HG03159 (cell line): ENCODE data around the gene PREX1.
"Not testable (repeated sequence)": the region's sequence is repeated elsewhere in the genome, so short reads cannot be mapped to it uniquely, and the experiment has no call there.

Experiments
- ATAC-seq: cut with Tn5 transposase; IDR thresholded peaks from one replicate; pipeline ENCODE4 v1.9.1; 2021; ENCODE audit warnings: mild to moderate bottlenecking, moderate library complexity; ENCODE audit not compliant: unreplicated experiment

Gene PREX1

DNA sequence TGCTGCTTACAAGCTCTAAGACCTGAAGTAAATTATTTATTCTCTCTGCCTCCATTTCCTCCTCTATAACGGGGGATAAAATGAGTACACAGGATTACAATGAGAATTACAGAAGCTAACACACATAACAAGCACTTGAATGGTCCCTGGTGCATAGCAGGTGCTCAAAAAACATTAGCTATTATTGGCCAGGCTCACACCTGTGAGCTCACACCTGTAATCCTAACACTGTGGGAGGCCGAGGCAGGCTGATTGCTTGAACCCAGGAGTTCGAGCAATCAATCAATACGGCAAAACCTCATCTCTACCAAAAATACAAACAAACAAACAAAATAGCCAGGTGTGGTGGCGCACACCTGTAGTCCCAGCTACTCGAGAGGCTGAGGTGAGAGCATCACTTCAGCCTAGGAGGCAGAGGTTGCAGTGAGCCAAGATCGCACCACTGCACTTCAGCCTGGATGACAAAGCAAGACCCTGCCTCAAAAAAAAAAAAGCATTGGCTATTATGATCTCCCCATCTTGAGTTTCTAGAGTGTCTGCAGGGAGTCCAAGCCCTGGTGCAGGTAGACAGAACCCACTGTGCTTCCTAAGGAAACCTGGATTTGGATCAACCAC, 68.1 kb downstream of the PREX1 start:
- no peak for ATAC-seq

DNA sequence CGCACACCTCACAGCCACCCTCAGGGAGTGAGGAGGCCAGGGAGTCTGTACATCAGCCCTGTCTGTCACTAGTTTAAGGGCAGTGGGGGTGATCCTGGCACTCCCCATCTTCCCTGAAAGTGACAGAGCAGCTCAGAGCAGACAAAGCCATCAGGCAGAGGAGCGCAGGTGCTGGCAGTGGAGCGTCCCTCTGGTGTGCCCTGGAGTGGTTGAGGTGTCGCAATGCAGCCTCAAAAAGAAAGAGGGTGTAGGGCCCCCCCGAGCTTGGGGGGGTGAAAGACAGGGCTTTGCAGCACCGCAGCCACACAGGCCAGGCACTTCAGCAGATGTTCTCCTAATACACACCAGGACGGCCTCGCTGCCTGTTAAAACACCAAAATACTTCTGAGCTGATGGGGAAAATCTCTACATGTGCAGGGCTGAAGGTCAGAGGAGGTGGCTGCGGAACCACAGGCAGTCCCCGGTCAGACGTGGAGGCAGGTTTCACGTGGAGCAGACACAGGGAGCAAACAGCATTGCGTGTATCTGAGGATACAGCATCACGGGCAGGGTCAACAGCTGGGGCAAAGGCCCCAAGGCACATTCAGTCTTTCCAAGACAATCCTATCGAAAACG, 69.5 kb downstream of the PREX1 start:
- ATAC-seq: no peak

DNA sequence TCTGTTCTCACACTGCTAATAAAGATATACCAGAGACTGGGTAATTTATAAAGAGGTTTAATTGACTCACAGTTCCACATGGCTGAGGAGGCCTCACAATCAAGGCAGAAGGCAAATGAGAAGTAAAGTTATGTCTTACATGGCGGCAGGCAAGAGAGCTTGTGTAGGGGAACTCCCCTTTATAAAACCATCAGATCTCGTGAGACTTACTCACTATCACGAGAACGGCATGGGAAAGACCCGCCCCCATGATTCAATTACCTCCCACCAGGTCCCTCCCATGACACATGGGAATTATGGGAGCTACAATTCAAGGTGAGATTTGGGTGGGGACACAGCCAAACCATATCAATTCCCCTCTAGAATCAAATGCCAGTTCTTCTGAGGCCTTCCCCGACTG, 71.0 kb downstream of the PREX1 start:
- not testable (repeated sequence) for ATAC-seq

DNA sequence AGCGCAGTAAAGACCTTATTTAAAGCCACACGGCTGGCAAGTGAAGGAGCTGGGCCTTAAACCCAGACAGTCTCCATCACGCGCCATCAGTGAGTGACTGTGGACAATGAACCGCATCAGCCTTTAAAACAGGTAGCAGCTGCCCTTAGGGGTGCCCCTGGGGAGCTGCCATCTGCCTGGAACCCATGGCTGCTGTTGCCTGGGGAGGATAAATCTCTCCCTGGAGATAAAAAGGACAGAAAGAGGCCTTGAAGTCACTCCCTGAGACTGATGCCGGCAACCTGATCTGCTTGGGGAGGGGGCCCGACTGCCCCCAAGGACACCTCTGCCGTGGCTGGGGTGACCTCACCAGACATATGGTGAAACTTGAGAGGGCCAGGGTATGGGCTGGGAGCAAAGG, 73.5 kb downstream of the PREX1 start:
- ATAC-seq: no peak

DNA sequence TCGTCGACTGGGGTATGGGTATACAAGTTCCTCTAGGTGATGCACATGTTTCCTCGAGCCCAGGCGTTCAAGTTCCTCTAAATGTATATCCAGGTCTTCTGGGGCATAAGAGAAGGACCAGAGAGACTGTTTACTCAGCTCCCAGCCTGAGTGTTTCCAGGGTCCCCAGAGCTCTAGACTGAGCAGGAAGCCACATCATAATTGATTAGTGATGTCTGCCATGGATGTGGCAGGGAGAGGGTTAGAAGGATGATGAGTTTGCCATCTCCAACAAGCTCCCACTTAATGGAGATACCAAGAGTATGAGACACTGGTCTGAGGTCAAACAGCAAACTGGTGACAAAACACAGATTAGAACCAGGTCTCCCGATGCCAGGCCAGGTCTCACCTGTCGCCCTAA, 74.8 kb downstream of the PREX1 start:
- ATAC-seq: no peak

DNA sequence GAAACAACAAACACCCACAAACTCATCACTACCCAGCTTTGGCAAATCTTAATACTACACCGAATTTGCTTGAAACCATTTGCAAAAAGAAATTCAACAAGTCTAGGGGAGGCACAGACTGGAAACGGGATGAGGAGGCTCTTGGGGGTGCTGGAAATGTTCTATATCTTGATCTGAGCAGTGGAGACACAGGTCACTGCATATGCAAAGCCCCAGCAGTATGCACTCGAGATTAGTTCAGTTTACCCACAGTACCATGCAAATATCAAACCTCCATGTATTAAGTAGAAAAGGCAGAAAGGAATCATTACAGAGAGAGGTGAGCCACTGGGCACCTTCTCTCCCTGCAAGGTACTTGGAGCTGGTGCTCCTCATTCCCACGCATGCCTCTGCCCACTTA, 75.9 kb downstream of the PREX1 start:
- ATAC-seq: no peak

DNA sequence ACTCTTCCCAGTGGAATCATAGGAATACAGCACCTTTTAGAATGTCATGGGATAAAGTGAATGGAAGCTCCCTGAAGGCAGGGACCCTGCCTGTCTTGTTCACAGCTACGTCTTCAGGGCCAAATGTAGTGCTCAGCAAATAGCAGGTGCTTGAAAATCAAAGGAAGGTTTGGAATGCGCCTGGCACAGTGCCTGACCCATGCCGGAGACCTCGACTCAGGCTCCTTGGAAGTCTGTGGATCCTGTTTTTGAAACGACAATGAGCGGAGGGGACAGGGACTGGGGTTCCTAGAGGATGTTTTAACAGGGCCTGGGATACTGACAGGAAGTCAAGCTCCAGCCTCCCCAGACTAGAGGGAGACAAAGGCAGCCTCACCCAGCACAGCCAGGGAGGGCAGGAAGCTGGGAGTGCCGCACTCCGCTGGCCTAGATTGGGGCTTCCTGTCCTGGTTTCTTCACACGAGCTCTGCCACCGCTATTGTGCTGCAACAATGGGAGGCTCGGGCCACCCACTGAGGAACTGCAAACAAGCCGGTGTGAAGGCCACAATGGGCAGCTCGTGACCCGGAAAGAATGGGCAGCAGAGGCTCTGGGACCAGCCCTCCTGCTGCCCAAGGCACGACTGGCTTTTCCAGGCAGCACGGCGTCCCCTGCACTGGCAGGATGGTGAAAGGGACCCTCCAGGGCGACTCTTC, 76.7 kb downstream of the PREX1 start:
- no peak for ATAC-seq

DNA sequence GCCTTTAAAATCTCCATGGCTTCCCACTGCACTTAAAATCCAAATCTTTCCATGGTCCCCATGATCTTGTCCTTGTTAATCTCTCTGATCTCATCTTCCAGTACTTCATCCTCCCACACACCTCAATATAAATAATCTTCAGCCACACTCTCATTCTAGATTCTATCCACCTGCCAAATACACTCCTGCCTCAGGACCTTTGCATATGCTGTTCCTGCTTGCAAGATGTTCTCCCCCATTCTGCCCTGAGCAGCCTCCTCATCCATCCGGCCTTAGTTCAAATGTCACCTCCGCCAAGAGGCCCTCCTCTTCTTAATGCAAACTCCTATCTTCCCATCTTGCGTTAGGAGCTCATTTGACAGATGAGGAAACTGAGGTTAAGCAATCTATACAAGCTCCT, 77.4 kb downstream of the PREX1 start:
- ATAC-seq: no peak

DNA sequence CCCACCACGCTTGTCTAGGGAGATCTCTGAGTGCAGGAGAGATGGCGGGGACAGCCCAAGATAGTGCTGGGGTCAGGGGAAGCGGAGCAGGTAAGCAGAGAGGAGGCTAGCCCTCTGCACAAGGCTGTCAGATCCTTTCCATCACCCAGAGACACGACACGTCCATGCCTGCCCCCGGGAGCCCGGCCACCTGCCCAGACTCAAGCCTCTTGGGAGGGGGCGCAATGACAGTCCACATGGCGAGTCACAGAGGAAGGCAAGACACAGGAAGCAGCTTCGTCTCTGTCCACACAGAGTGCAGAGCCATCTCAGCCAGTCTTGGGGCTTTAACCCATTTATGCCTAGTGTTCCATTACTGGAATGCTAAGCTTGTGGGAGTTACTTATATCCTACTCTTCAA, 78.4 kb downstream of the PREX1 start:
- no peak for ATAC-seq

DNA sequence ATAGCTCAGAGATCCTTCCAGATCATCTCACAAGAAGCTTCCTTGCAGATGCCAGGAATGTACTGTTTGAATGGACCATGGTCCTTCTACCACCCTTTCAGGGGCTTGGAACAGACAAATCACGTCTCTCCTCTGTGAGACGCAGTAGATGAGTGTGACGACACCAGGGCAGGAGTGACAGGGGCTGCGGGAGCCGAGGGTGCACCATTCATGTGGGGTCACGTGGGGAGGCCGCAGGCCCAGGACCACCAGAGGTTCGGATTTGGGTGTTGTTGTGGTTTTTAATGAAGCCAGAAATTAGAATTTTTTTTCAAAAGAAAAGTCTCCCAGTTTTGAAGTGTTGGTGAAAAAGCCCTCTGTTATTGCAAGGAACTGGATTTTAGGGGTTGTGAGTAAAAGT, 79.2 kb downstream of the PREX1 start:
- ATAC-seq: no peak

DNA sequence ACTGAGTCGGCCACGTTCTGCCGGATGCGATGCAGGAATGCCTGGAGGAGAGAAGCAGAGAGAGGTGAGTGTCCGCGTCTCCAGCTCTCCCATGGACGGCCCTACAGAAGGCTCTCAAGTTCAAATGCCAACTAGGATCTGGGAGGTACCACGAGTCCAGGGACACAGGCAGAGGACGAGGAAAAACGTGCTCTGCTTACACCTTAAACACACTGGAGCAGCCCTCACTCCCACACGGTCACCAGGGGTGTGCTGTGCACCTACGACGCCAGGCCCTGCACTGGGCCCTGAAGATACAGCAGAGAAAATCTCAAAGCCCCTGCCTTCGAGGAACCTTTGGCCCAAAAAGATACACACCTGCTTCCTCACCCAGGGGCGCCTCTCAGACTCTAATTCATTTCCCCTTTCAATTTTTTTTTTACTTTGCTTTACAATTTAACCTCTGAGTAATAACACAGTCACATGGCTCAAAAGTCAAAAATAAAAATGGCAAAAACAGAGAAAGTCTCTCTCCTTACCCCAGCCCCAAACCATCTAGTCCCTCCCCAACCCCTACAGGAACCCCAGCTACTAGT, 79.9 kb downstream of the PREX1 start:
- no peak for ATAC-seq

DNA sequence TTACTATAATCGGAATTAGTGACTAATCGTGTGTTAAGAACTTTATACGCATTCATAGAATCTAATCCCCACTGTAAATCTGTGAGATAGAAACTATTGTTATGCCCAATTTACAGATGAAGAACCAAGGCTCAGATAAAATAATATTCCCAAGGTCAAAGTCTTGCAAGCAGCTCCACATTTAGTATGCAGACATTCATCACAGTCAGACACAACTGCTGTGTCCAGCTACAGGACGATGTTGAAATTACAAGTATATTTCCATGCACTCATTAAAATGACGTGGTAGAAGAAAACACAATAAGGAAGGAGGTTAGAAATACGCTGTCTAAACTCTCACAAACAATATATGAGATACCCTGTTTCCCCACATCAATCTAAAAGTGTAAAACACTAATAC, 82.5 kb downstream of the PREX1 start:
- no peak for ATAC-seq

DNA sequence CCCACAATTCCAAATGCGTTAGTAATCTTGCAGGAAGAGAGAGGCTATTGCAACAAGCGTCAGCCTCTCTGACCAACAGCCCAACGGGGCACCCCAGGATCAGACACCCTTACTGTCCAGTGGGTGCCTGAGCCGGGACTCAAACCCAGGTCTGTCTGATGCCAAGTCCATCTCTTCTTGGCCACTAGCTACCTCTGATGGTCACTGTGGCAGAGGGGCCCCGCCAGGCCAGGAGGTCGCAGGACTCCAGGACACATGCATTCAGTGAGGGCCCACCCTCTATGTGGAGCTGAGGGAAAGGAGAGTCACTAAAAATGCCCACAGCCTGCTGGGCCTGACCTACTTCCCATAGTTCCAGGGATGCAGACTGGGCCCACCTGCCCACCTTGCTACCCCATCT, 83.3 kb downstream of the PREX1 start:
- no peak for ATAC-seq

DNA sequence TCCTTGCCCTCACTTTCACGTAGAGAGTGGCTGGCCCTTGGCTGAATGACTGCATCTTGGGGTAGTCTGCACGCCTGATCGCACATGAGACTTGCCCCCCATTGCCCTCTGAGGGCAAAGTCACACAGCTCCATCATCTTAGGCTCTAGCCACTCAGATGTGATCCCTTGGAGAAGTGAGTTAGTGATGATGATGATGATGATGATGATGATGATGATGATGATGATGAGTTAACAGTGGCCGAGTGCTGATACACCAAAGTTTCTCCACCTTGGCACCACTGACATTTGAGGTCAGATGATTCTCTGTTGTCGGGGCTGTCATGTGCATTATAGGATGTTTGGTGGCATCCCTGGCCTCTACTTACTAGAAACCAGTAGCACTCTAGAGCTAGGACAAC, 84.0 kb downstream of the PREX1 start:
- no peak for ATAC-seq

DNA sequence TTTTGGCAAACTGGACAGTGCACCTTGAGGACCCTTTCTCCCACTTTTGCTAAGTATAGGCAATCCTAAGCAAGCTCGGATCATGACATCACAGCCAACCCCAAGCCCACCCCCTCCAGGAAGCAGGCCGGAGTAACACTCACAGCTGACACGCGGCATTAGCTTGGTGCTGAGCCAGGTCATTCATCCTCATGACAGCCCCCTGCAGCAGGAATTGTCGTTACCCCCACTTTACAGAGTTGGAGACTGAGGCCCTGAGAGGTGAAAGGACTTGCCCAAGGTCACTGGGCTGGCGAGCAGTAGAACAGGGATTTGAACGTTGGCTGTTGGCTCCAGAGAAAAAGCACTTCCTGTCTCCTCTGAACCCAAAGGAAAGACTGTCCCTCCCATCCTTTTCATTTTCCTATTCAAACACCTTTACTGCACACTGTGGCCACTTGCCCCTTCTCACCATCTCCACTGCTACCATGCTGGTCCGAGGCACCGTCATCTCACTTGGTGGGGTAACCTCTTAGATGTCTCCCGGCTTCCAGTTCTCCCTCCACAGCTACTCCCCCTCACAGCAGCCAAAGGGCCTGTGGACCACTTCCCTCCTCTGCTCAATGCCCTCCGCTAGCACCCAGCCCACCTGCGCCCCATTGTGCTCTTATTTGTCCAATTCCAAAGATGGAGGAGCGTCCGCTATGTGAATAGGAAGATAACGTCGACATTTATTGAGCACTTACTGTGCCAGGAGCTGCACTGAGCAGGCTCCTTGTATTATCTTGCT, 84.7 kb downstream of the PREX1 start:
- ATAC-seq: no peak

DNA sequence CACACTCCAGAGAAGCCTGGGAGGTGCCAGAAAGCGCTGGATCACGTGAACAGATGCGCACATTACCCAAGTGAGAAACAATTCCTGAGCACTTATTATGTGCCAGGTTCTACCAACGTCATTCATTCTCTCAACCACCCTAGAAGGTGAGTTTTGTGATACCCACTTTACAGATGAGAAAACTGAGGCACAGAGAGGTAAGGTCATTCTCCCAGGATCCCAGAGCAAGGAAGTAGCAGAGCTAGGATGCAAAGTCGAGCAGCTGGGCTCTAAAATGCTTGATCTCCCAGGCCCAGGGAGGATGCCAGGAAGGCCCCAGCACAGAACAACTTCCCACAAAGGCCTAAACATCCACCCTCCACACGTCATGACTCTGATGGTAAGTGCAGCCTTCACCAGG, 85.6 kb downstream of the PREX1 start:
- ATAC-seq: no peak

DNA sequence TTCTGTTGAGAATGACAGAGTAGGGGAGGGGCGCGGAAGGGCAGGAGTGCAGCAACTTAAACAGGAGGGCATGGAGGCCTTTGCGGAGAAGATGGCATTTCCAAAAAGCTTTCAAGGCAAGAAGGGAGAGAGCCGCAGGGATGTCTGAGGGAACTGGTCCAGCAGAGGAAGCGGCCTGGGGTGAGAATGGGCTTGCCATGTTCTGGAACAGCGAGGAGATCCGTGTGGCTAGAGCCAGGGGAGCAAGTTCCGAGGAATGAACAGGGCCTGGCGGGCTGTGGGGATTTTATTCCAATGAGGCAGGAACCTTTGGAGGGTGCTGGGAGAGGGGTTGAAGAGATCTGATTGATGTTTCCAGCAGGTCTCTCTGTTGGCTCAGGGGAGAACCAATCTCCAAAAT, 86.1 kb downstream of the PREX1 start:
- no peak for ATAC-seq

DNA sequence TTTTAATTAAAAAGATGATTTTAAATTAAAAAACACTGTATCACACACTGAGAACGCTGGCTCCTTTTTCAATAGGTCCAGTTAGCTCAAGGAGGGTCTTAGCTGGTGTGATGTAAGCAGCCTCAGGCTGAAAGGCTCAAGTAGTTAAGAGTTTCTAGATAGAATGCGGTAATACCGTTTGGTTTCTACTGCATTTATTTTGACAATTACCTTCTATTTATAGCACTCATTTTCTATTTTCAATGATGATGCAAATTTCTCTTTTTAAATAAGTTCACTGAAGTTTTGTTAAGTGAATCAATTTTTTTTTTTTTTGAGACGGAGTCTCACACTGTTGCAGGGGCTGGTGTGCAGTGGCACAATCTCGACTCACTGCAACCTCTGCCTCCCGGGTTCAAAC, 87.1 kb downstream of the PREX1 start:
- no peak for ATAC-seq

DNA sequence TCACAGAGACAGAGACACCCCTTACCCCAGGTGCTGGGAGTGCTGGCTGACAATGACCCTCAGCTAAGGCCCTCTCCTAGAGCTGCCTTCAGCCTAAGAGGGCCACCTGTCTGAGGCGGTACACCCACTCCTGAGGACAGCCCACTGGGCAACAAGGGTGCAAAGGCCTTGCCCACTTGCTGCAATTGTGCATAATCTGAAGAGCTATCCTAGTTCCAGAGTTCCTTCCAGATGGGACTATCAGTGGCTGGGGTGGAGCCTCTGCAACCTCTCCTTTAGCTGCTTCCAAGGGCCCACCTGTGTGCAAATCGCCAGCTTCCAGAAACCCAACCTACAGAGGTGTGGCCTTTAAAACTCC, 87.5 kb downstream of the PREX1 start:
- ATAC-seq: no peak

DNA sequence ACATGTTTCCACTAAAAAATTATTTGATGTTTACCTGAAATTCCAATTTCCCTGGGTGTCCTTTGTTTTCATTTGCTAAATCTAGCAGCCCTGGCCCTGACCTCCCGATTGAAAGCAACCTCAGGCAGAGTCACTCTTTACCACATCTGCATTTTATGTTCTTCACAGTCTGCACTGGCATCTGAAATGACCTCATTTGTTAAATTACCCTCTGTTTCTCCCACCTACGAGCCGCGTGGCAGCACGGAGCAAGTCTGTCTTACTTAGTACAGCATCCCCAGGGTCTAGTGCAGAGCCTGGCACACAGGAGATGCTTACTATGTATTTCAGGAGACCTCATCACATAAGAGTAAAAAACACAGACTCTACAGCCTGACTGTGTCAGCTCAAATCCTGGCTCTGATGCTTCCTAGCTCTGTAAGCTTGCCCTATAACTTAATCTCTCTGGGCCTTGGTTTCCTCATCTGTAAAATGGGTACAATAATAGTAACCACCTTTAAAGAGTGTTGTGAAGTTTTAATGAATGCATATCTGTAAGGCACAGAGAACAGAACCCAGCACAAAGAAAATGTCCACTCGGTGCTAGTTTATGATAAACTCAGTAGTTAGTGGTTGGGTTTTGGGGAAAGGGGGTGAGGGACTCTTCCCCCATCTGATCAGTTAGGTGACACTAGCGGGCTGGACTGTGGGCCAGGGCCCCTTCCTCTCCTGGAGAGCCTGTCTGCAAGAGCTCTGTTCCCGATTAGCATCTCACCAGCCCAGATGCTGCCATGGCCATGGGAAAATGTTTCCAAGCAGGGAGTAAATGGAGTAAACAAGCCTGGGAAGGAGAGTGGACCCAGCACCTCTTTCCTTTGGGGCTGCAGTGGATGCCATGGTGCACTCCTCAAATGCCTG, 88.2 kb downstream of the PREX1 start:
- no peak for ATAC-seq
